ENCODE data around the gene TCF4. TPM values are rescaled to one million over a fixed set of nuclear protein-coding genes. Genes with fewer than 3 reads are reported as not detected.

Gene TCF4
- total RNA-seq, 1 donor from 2014 or later, result 7.2 TPM

DNA sequence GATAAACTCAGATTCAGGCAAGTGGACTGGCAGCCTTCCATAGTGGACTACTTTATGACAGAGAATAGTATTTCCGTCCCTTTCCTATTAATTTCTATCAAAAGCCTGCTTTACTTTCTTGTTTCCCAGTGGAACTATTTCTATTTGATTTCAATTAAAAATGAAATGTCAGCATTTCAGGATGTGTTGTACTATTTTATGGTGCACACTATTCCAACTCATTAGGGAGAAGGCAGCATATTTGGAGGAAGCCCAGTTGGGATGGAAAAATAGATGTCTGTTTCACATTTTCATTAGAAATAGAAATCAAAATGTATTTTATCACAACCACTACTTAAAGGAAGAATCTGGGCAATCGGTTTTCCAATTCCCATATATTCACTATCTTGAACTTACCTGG is 37.9 kb upstream of the TCF4 start:
- H3K4me3 ChIP-seq (ENCODE audit: low read depth, low read length), result no peak overlapping the region
- TF ChIP-seq, protein P1, sequence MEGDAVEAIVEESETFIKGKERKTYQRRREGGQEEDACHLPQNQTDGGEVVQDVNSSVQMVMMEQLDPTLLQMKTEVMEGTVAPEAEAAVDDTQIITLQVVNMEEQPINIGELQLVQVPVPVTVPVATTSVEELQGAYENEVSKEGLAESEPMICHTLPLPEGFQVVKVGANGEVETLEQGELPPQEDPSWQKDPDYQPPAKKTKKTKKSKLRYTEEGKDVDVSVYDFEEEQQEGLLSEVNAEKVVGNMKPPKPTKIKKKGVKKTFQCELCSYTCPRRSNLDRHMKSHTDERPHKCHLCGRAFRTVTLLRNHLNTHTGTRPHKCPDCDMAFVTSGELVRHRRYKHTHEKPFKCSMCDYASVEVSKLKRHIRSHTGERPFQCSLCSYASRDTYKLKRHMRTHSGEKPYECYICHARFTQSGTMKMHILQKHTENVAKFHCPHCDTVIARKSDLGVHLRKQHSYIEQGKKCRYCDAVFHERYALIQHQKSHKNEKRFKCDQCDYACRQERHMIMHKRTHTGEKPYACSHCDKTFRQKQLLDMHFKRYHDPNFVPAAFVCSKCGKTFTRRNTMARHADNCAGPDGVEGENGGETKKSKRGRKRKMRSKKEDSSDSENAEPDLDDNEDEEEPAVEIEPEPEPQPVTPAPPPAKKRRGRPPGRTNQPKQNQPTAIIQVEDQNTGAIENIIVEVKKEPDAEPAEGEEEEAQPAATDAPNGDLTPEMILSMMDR (conservative IDR thresholded peaks at IDR 0.05; ENCODE audit: low read depth, low read length), result no peak
- no peak for DNase-seq (ENCODE audit: low read depth)

DNA sequence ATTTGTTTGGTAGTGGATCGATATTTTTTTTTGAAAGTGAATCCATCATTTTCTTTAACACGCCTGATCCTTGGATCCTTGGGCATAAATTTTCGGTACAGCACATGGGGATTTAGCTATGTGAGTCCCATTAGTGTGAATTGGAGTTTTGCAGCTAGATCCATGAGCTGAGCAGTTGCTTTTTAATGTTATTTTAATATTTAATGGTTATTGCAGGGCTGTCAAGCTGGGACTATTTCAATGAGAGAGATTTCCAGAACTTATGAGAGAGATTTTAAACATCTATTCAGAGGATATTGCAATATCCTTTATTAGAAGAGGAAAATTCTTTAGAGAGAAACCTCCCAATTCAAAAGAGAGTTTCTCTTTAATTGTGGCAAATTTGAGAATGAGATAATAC is 35.6 kb upstream of the TCF4 start:
- H3K4me3 ChIP-seq (ENCODE audit: low read depth, low read length), result no peak overlapping the region
- no peak for DNase-seq (ENCODE audit: low read depth)
- TF ChIP-seq, protein P1 (conservative IDR thresholded peaks at IDR 0.05; ENCODE audit: low read depth, low read length), result no peak

DNA sequence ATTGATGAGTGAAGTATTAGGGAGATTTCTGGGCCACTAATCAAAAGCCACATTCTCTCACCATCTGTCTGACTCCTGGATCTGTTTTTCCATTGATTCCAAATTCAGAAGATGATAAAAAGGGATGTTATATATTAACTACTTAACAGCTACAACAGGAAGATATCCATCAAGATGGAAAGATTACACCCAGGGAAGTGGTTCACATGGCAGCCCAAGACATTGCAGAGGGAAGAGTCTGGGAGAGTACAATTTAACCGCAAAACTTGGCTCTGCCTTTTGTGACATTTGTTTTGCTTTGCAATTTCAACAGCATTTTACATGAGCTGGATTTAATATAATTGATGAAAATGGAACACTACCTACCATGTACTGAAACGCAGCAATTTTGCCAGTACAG is 22.5 kb upstream of the TCF4 start:
- no peak overlapping the region for H3K4me3 ChIP-seq (ENCODE audit: low read depth, low read length)
- TF ChIP-seq, protein P1 (conservative IDR thresholded peaks at IDR 0.05; ENCODE audit: low read depth, low read length), result no peak
- DNase-seq (ENCODE audit: low read depth), result no peak

DNA sequence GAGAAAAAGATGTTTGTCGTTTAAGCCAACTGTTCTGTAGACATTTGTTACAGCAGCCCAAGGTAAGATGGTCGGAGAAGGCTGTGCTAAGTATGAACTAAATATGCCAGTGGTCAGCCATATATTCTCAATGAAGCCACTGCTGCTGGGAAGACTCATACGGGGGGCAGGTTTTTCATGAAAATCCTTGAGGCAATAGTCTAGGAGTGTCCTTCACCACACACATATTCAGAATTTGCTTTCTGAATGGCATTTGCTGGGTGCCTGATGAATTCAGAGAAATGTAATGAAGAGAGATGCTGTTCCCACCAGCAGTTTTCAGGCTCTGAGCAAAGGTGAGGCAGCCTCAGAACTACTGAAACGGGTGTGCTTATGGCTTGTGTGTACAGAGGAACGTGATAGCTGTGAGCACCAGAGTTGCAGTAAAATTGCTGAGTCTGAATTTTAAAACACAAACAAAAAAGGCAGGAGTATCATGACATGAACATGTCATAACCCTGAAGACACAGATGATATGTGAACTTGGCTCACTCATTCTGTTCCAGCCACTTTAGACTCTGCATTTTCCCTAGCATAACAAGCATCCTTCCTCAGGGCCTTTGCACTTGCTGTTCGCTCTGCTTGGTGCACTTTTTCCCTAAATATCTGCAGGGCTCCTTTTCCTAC is 21.3 kb upstream of the TCF4 start:
- DNase-seq (ENCODE audit: low read depth), result no peak
- H3K4me3 ChIP-seq (ENCODE audit: low read depth, low read length), result no peak overlapping the region
- TF ChIP-seq, protein P1 (conservative IDR thresholded peaks at IDR 0.05; ENCODE audit: low read depth, low read length), result no peak

DNA sequence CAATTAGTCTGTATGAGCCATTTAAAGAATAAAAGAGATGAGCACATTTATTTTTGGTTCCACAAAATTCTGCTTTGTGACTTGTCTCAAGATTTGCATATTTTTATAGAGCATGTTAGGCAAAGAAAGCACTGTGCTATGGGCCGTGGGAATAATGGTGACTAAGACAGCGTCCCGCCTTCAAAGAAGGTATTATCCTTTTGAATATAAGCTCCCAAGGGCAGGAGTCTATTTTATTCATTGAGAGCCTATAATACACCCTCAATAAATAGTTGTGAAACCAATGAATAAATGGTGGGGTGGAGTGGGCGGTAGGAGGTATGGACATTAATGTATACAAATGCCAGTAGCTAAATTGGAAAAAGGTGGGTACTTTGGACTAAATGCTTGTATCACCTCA is 20.5 kb upstream of the TCF4 start:
- DNase-seq (ENCODE audit: low read depth), result no peak
- TF ChIP-seq, protein P1 (conservative IDR thresholded peaks at IDR 0.05; ENCODE audit: low read depth, low read length), result no peak

DNA sequence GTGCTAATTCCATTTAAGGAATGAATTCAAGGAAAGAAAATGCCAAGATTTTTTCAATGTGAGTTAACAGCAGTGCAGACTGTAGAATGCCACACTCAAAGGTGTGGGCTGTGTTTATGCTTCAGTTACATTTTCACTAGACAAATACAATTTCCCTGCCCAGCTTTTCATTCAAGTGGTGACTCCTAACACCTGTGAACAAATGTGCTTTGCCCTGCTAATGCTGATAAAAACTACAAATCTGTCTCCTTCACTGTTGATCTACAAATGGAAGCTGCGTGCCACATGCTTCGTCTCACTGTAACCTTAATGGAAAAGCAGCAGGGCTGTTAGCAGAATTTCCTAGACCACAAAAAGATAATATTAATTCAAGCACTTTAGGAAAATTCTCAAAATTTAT is 19.8 kb upstream of the TCF4 start:
- no peak overlapping the region for H3K4me3 ChIP-seq (ENCODE audit: low read depth, low read length)
- no peak for DNase-seq (ENCODE audit: low read depth)
- TF ChIP-seq, protein P1 (conservative IDR thresholded peaks at IDR 0.05; ENCODE audit: low read depth, low read length), result no peak

More for the DNA sequence above, 20.5 kb upstream of the TCF4 start:
- no peak overlapping the region for H3K4me3 ChIP-seq (ENCODE audit: low read depth, low read length)

DNA sequence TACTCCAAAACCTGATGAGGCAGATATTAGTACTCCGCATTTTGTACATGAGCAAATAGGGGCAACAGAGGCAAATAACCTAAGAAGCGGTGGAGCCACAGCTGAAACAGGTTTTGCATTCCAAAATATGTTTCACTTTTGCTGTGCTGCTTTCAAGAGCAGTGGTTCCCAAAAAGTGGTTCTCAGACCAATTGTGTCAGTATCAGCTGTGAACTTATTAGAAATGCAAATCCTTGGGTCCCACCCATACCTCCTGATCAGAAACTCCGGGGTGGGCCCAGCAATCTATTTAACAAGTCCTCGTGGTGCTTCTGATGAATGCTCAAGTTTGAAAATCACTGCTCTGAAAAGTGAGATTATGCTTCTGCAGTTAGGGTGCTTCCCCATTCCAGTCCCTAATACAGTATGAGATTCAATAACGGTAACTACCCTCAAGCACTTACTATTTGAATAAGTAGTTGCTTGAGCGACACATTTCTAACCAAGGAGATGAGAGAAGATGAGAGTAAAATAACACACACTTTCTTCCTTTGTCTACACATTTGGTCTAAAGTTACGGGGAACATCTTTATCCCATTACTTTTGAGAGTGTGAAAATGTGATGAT is 17.8 kb upstream of the TCF4 start:
- TF ChIP-seq, protein P1 (conservative IDR thresholded peaks at IDR 0.05; ENCODE audit: low read depth, low read length), result no peak
- H3K4me3 ChIP-seq (ENCODE audit: low read depth, low read length), result no peak overlapping the region
- no peak for DNase-seq (ENCODE audit: low read depth)

Data from epithelial cell of proximal tubule (primary cell).